ENCODE measurements around the gene TET1. TPM values are rescaled to one million over a fixed set of nuclear protein-coding genes. Genes with fewer than 3 reads are reported as not detected.
A peak's percentile ranks its signal among the peaks of the same experiment; 100 is the strongest.

The TET1 gene
- total and polyA plus RNA-seq, 2 of the 13 experiments (the other 11 are each of a cell fraction or from before 2014, with no cell fraction given) = 6.9 to 7.3 TPM

DNA sequence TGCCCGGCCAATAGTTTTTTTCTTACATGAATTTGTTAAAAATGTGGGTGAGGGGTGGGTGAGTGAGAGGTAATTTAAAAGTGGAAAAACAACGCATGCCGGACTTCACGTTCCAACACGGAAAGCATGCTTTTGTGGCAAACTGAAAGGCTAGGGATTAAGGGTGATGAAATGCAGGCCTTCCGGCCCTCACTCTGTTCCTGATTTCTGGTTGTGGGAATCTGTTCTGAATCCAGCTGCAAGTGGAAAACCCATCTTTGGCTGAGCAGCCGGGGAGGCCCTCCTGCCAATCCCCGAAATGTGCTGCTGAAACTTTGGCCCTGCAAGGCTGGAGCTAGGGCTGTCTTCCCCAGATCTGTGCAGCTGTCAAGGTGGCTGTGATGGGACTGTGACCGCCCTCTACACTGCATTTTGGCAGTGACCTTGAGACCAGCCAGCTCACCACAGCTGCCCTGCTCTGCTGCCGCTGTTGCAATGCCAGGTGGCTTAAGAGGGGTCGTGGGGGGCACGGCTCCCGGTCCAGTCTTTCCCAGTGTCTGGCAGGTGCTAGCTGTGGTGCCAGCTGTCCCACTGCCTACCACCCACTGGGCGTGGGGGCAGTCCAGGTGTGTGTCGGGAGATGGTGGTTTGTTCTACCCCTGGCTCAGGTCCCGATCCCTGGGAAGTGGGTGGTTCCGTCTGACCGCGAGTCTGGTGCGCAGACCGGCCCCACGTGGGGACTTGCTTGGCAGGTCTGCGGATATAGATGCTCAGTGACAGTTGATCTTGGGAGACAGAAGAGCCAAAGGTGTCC lies 39.0 kb downstream of the TET1 start (continued):
- TF ChIP-seq, protein P1, sequence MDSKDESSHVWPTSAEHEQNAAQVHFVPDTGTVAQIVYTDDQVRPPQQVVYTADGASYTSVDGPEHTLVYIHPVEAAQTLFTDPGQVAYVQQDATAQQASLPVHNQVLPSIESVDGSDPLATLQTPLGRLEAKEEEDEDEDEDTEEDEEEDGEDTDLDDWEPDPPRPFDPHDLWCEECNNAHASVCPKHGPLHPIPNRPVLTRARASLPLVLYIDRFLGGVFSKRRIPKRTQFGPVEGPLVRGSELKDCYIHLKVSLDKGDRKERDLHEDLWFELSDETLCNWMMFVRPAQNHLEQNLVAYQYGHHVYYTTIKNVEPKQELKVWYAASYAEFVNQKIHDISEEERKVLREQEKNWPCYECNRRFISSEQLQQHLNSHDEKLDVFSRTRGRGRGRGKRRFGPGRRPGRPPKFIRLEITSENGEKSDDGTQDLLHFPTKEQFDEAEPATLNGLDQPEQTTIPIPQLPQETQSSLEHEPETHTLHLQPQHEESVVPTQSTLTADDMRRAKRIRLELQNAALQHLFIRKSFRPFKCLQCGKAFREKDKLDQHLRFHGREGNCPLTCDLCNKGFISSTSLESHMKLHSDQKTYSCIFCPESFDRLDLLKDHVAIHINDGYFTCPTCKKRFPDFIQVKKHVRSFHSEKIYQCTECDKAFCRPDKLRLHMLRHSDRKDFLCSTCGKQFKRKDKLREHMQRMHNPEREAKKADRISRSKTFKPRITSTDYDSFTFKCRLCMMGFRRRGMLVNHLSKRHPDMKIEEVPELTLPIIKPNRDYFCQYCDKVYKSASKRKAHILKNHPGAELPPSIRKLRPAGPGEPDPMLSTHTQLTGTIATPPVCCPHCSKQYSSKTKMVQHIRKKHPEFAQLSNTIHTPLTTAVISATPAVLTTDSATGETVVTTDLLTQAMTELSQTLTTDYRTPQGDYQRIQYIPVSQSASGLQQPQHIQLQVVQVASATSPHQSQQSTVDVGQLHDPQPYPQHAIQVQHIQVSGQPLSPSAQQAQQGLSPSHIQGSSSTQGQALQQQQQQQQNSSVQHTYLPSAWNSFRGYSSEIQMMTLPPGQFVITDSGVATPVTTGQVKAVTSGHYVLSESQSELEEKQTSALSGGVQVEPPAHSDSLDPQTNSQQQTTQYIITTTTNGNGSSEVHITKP (CRISPR knock-in tag; IDR thresholded peaks at IDR 0.05; ENCODE audit: low read depth) = peak; percentile 47; the same call in 1 of the 2 replicates
- no peak for TF ChIP-seq NFIC (IDR thresholded peaks at IDR 0.05; ENCODE audit: low read length)
- no peak for TF ChIP-seq RELA (CRISPR knock-in tag; IDR thresholded peaks at IDR 0.05)
- no peak for TF ChIP-seq ZMAT3 (CRISPR knock-in tag; conservative IDR thresholded peaks at IDR 0.05)
- 0 out of 2 replicates have a peak, but pooled peaks have one; percentile 20 for TF ChIP-seq FOXA3 (CRISPR knock-in tag; IDR thresholded peaks at IDR 0.05)
- TF ChIP-seq ESRRA (CRISPR knock-in tag; IDR thresholded peaks at IDR 0.05; ENCODE audit: low read depth) = peak; percentile 50
- peak; percentile 26; the same call in 1 of the 2 replicates for TF ChIP-seq LCORL (IDR thresholded peaks at IDR 0.05)
- peak; percentile 92 for TF ChIP-seq LCORL (CRISPR knock-in tag; IDR thresholded peaks at IDR 0.05)
- TF ChIP-seq MIER3 (CRISPR knock-in tag; IDR thresholded peaks at IDR 0.05; ENCODE audit: borderline replicate concordance) = 0 out of 2 replicates have a peak, but pooled peaks have one; percentile 18
- no peak for TF ChIP-seq ZNF749 (CRISPR knock-in tag; IDR thresholded peaks at IDR 0.05; ENCODE audit: borderline replicate concordance)
- peak; percentile 51; the same call in 1 of the 2 replicates for TF ChIP-seq HIVEP1 (CRISPR knock-in tag; IDR thresholded peaks at IDR 0.05)
- TF ChIP-seq SSRP1 (CRISPR knock-in tag; IDR thresholded peaks at IDR 0.05) = no peak
- no peak for TF ChIP-seq ZBTB46 (CRISPR knock-in tag; IDR thresholded peaks at IDR 0.05; ENCODE audit: borderline replicate concordance)
- 0 out of 2 replicates have a peak, but pooled peaks have one; percentile 26 for TF ChIP-seq POGK (CRISPR knock-in tag; conservative IDR thresholded peaks at IDR 0.05)
- TF ChIP-seq ZNF333 (CRISPR knock-in tag; IDR thresholded peaks at IDR 0.05; ENCODE audit: borderline replicate concordance) = peak; percentile 70; the same call in 1 of the 2 replicates
- TF ChIP-seq, protein P2, sequence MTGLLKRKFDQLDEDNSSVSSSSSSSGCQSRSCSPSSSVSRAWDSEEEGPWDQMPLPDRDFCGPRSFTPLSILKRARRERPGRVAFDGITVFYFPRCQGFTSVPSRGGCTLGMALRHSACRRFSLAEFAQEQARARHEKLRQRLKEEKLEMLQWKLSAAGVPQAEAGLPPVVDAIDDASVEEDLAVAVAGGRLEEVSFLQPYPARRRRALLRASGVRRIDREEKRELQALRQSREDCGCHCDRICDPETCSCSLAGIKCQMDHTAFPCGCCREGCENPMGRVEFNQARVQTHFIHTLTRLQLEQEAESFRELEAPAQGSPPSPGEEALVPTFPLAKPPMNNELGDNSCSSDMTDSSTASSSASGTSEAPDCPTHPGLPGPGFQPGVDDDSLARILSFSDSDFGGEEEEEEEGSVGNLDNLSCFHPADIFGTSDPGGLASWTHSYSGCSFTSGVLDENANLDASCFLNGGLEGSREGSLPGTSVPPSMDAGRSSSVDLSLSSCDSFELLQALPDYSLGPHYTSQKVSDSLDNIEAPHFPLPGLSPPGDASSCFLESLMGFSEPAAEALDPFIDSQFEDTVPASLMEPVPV (CRISPR knock-in tag; IDR thresholded peaks at IDR 0.05) = no peak
- TF ChIP-seq YY1 (IDR thresholded peaks at IDR 0.05; ENCODE audit: insufficient read depth, insufficient replicate concordance, low read depth, low read length) = no peak
- no peak for TF ChIP-seq ZNF75D (CRISPR knock-in tag; IDR thresholded peaks at IDR 0.05; ENCODE audit: borderline replicate concordance)
- TF ChIP-seq GATAD1 (CRISPR knock-in tag; IDR thresholded peaks at IDR 0.05) = no peak
- TF ChIP-seq NFYB (CRISPR knock-in tag; IDR thresholded peaks at IDR 0.05) = no peak
- no peak for TF ChIP-seq U2AF2 (IDR thresholded peaks at IDR 0.05; ENCODE audit: low read depth, low read length)

Measured in HepG2 (cell line).